NCI-H128 (cell line): ENCODE measurements around the gene FILIP1.

Experiments used
- DNase-seq: peaks from one replicate; lab custom pipeline; 2025; ENCODE audit not compliant: unreplicated experiment; lab: John Stamatoyannopoulos, UW

The FILIP1 gene

GRCh38 chr6:75344021-75344420 lies 149.6 kb downstream of the FILIP1 start:
- no peak for DNase-seq

DNA sequence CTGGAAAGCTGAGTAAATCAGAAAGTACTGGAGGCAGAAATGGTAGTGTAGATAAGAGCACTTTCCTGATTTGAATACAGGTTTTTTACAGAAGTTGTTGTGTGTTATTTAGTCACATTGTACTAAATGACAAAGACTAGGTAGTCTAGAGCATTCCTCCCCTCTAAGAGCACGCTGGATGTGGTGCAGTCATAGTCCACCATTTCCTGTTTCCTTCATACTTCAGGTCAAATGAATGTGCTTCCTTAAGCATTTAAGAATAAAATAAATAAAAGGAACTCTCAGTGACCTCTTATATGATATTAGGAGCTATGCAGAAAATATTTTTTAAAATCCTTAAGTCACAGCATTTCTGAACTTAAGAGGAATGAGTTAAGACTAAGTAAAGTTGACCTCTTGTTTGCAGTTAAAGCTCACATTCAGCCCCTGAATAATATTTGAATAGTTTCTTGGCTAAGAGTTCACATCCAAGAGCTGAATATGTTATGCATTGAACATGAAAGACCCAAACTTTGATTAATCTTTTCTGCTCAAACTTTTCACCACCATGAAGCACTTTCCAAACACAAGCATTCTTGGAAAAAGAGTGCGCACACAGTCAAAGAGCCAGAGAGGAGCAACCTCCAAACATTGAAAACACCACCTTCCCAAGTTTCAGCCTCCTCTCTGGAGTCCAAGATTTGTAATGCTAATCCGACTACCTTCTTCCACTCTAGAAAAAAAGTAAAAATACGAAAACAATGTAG lies 155.6 kb downstream of the FILIP1 start:
- no peak for DNase-seq

GRCh38 chr6:75334266-75335040 lies 159.1 kb downstream of the FILIP1 start:
- no peak for DNase-seq

DNA sequence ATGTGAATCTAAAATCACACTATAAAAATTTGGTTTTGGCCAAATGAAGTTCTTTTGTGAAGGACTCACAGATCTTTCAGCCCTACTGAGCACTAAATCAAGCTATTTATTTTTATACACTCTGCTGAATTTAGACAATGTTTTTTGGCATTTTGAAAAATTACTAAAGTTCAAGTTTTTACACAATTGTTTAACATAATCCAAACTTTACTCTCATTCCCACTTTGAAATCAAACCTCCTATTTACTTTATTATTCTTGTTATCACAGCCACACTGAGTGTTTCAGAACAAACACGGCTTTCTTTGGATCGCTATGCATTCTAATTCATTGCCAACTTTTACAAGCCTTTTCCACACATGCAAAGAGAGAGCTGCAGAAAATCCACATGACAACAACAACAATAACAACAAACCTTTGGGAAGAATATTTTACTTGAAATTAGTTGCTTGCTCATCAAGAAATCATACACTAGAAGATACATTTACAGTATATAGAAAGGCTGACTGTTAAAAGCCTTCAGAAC lies 159.9 kb downstream of the FILIP1 start:
- DNase-seq = no peak

- no peak for DNase-seq
Measured at GRCh38 chr6:75331151-75331550, 162.4 kb downstream of the FILIP1 start.

DNA sequence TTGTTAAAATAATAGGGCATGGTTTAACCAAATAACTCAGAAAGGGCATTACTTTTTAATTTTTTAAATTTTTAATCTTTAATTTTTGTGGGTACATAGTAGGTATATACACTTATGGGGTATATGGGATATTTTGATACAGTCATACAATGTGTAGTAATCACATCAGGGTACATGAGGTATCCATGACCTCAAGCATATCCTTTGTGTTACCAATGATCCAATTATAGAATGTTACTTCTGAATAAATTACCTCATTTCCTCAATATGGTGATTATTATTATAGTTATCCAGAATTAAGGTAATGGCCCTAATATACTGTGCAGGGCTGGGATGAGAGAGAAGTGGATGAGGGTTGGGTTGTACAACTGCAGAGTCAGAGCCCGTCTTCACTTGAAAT lies 163.9 kb downstream of the FILIP1 start:
- DNase-seq = no peak

DNA sequence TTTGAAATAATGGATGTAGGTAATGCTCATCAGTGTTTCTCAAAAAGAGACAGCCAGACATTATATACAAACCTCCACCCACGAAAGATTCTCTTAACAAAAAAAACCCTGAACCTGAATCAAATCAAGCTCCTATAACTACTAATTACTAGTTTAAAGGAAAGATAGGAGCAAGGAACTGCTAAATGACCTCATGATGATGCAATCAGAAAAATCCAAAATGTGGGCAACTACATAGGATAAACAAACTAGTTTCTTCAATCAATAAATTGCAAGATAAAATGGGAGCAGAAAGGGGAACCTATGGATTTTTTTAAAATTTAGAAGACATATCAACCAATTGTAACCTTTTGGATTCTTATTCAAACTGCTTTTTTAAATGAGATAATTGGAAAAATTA lies 165.8 kb downstream of the FILIP1 start:
- no peak for DNase-seq

GRCh38 chr6:75326557-75327258 lies 166.9 kb downstream of the FILIP1 start:
- DNase-seq = no peak

GRCh38 chr6:75318900-75319299 lies 174.7 kb downstream of the FILIP1 start:
- no peak for DNase-seq

- no peak for DNase-seq
Measured at GRCh38 chr6:75317503-75318206, 175.9 kb downstream of the FILIP1 start.

GRCh38 chr6:75315978-75316377 lies 177.6 kb downstream of the FILIP1 start:
- no peak for DNase-seq

DNA sequence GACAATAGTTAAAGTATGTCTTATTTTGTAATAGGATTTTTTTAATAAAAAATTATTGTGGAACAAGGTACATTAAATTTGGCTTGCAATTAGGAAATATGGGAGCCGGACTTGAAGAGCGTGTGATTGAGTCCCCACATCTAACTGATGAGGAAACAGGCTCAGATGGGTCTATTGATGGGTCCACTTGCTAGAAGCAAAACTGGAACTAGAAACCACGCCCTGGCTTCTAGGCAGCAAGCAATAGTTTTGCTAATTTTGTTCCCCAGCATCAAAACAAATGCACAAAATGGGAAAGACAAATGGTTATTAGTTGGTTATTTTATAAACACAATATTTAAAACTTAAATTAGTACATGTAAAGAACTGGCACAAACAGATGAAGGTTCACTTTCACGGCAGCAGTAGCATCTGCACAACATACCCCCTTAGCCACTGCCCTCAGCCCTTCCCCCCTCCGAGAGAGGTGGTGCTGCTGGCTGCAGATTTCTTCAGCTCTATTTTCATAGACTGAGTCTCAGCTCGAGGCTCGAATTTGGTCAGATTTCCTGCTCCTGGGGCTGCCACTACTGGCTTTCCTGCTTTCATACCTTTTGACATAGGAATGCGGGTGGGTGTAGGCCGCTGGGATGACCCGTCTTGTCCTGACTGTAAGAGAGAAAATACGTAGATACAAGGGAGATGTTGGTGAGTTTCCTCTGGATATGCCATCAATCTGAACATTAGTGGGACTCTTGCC lies 185.2 kb downstream of the FILIP1 start:
- DNase-seq = no peak

- no peak for DNase-seq
Measured at GRCh38 chr6:75307364-75308004, 186.1 kb downstream of the FILIP1 start.

GRCh38 chr6:75306064-75306463 lies 187.5 kb downstream of the FILIP1 start:
- no peak for DNase-seq

DNA sequence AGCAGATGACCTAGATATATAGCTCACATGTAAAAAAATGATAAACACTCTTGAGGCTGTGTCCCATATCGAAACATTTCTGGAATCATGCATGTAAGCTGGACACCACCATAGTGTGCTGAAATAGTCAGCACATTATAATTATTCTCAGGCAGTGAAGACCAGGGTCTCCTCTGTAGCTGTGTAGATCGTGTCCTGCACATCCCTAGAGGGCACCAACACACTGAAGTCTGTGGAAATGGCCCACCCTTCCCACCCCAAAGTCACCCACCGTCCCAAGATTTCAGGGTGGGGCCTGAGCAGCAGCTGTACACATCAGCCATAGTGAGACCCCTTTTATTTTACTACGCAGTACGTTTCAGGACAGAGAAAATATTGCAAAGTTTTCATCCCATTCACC lies 188.0 kb downstream of the FILIP1 start:
- no peak for DNase-seq

GRCh38 chr6:75302280-75302679 lies 191.3 kb downstream of the FILIP1 start:
- DNase-seq = no peak

DNA sequence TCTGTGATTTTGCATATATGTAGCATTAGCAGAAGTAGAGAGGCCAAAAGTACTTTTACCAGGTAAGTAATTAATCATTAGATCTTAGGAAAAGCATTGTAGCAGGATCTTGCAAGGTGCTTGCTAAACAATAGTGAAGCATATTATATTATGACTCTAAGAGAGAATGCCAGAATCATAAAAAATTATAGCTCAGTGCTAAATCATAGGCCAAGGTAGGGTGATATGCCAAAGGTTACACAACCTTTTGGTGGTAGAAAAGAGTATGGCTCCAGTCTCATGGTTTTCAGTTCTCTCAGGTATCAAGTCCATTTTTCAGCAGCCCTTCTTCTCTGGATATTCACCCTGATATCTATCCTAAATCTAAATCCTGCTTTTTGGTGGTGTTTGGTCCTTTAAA lies 192.1 kb downstream of the FILIP1 start:
- DNase-seq = no peak

GRCh38 chr6:75301088-75301487 lies 192.5 kb downstream of the FILIP1 start:
- DNase-seq = no peak

- no peak for DNase-seq
Measured at GRCh38 chr6:75300531-75300855, 193.1 kb downstream of the FILIP1 start.
